GM19397 (cell line): ENCODE measurements around the gene LPP.

ENCODE experiments used
- ATAC-seq: cut with Tn5 transposase; IDR thresholded peaks from one replicate; pipeline ENCODE4 v1.9.1; 2021; ENCODE audit warnings: mild to moderate bottlenecking, moderate library complexity; ENCODE audit not compliant: unreplicated experiment

LPP gene

GRCh38 chr3:188574885-188575284 is 420.9 kb downstream of the LPP start:
- no peak for ATAC-seq

GRCh38 chr3:188575501-188575900 is 421.5 kb downstream of the LPP start:
- ATAC-seq, result no peak

- ATAC-seq, result no peak
These were observed 423.6 kb downstream of the LPP start for GRCh38 chr3:188577539-188577938.

- ATAC-seq, result no peak
These were observed 424.8 kb downstream of the LPP start for GRCh38 chr3:188578576-188579363.

GRCh38 chr3:188580223-188580622 is 426.3 kb downstream of the LPP start:
- no peak for ATAC-seq

- no peak for ATAC-seq
These were observed 426.7 kb downstream of the LPP start for GRCh38 chr3:188580659-188581058.

- no peak for ATAC-seq
These were observed 427.4 kb downstream of the LPP start for GRCh38 chr3:188581365-188581764.

GRCh38 chr3:188581792-188582191 is 427.8 kb downstream of the LPP start:
- ATAC-seq, result no peak

GRCh38 chr3:188583341-188584161 is 429.6 kb downstream of the LPP start:
- no peak for ATAC-seq

GRCh38 chr3:188584162-188584529 is 430.2 kb downstream of the LPP start:
- no peak for ATAC-seq

GRCh38 chr3:188584958-188585689 is 431.2 kb downstream of the LPP start:
- no peak for ATAC-seq

GRCh38 chr3:188589071-188589470 is 435.1 kb downstream of the LPP start:
- no peak for ATAC-seq

- ATAC-seq, result no peak
These were observed 435.8 kb downstream of the LPP start for GRCh38 chr3:188589771-188590170.

GRCh38 chr3:188590557-188590956 is 436.6 kb downstream of the LPP start:
- no peak for ATAC-seq

- ATAC-seq, result no peak
These were observed 440.2 kb downstream of the LPP start for GRCh38 chr3:188594139-188594538.

- ATAC-seq, result no peak
These were observed 442.0 kb downstream of the LPP start for GRCh38 chr3:188595890-188596376.

GRCh38 chr3:188598894-188599293 is 444.9 kb downstream of the LPP start:
- no peak for ATAC-seq

- ATAC-seq, result no peak
These were observed 448.2 kb downstream of the LPP start for GRCh38 chr3:188602111-188602510.

- no peak for ATAC-seq
These were observed 448.7 kb downstream of the LPP start for GRCh38 chr3:188602620-188603019.

- ATAC-seq, result no peak
These were observed 450.7 kb downstream of the LPP start for GRCh38 chr3:188604651-188605050.

- ATAC-seq, result no peak
These were observed 451.3 kb downstream of the LPP start for GRCh38 chr3:188605231-188605630.
